IPS DF 4.7 (cell line): ENCODE measurements around the gene TOP3B.

Source experiments
- DNase-seq: peaks from one replicate; pipeline ENCODE4 v3.0.0-alpha.2; 2013; ENCODE audit warnings: low spot score; ENCODE audit errors: extremely low read depth

The TOP3B gene

GRCh38 chr22:21963286-21963685, 19.3 kb downstream of the TOP3B start:
- no peak for DNase-seq

GRCh38 chr22:21962655-21962949, 20.0 kb downstream of the TOP3B start:
- no peak for DNase-seq

GRCh38 chr22:21961886-21962654, 20.5 kb downstream of the TOP3B start:
- no peak for DNase-seq

GRCh38 chr22:21961127-21961867, 21.3 kb downstream of the TOP3B start:
- DNase-seq = no peak

- no peak for DNase-seq
Observed at GRCh38 chr22:21960200-21961126, 22.1 kb downstream of the TOP3B start.

- DNase-seq = no peak
Observed at GRCh38 chr22:21959274-21960074, 23.1 kb downstream of the TOP3B start.

- DNase-seq = no peak
Observed at GRCh38 chr22:21958360-21959273, 24.0 kb downstream of the TOP3B start.

- no peak for DNase-seq
Observed at GRCh38 chr22:21952586-21953571, 29.7 kb downstream of the TOP3B start, which contains the start of gene PPM1F. TSS of gene PPM1F (minus strand) at chr22:21952848. CDS start at chr22:21946048, 6,800 bp downstream.

- no peak for DNase-seq
Observed at GRCh38 chr22:21951931-21952465, 30.6 kb downstream of the TOP3B start.

- no peak for DNase-seq
Observed at GRCh38 chr22:21951062-21951461, 31.5 kb downstream of the TOP3B start.

GRCh38 chr22:21949948-21950347, 32.6 kb downstream of the TOP3B start:
- no peak for DNase-seq

- DNase-seq = no peak
Observed at GRCh38 chr22:21949569-21949918, 33.0 kb downstream of the TOP3B start.

- no peak for DNase-seq
Observed at GRCh38 chr22:21948824-21949568, 33.6 kb downstream of the TOP3B start.

GRCh38 chr22:21948390-21948789, 34.2 kb downstream of the TOP3B start:
- DNase-seq = no peak

GRCh38 chr22:21947040-21948014, 35.3 kb downstream of the TOP3B start:
- no peak for DNase-seq

- DNase-seq = no peak
Observed at GRCh38 chr22:21946262-21946925, 36.2 kb downstream of the TOP3B start.
